T-cell (primary cell): ENCODE results near the gene BARX2. TPM values are rescaled to one million over a fixed set of nuclear protein-coding genes. Genes with fewer than 3 reads are reported as not detected.

ENCODE experiments used
- ATAC-seq, 4 experiments: fragments of 200-7000 bp in 3 of 4; fragments of 150-1000 bp in 1 of 4; cut with Tn5 transposase; replicated peaks in 1 of 4; 1 replicate in 3 of 4; 2 replicates in 1 of 4; pipeline ENCODE4 v1.10.0; 2021; ENCODE audit warnings: moderate library complexity in 3 of 4, mild to moderate bottlenecking in 2 of 4, moderate number of reproducible peaks in 1 of 4
- CTCF ChIA-PET, 2 donors: fragments of 300-600 bp; sonication (Branson Sonifier 250); formaldehyde crosslinking; loops; one replicate each; lab custom pipeline; 2022; ENCODE audit warnings: antibody characterized with exemption in 2 of 2; lab: Charles Lee
- POLR2A ChIA-PET, 2 donors: fragments of 300-600 bp; sonication (Branson Sonifier 250); formaldehyde crosslinking; loops; one replicate each; lab custom pipeline; 2022; ENCODE audit warnings: antibody characterized with exemption in 2 of 2; lab: Charles Lee
- DNase-seq, 35 experiments: peaks; one replicate each; pipeline versions ENCODE4 v3.0.0 to v3.0.0-alpha.2; 2013 to 2023
- H3K27ac ChIP-seq: one replicate; pipeline ENCODE4 v1.5.1; 2013; ENCODE audit warnings: low read length
- H3K27me3 ChIP-seq, 2 experiments: replicated peaks in 1 of 2; 1 replicate in 1 of 2; 2 replicates in 1 of 2; pipeline versions ENCODE4 v1.6.1 to v1.7.0; 2013; ENCODE audit warnings: low read length in 1 of 2, mixed read lengths in 1 of 2; ENCODE audit not compliant: control insufficient read depth in 2 of 2, insufficient read depth in 2 of 2; ENCODE audit errors: extremely low read depth in 1 of 2
- H3K36me3 ChIP-seq, 2 donors: 1 replicate in 1 of 2; 2 replicates in 1 of 2; pipeline versions ENCODE4 v1.6.1 to v1.7.0; 2013; ENCODE audit warnings: low read length in 1 of 2; ENCODE audit not compliant: control insufficient read depth in 2 of 2, insufficient read depth in 1 of 2; ENCODE audit errors: extremely low read depth in 1 of 2
- H3K4me1 ChIP-seq, 2 experiments: 1 replicate in 1 of 2; 2 replicates in 1 of 2; pipeline versions ENCODE4 v1.6.1 to v1.7.0; 2013; ENCODE audit warnings: low read length in 2 of 2, mixed read lengths in 1 of 2; ENCODE audit not compliant: insufficient read depth in 2 of 2, control insufficient read depth in 1 of 2; ENCODE audit errors: extremely low read depth in 1 of 2
- H3K4me3 ChIP-seq, 2 donors: 1 replicate in 1 of 2; 2 replicates in 1 of 2; pipeline versions ENCODE4 v1.5.1 to v1.7.0; 2013; ENCODE audit warnings: mild to moderate bottlenecking in 2 of 2, low read length in 1 of 2, moderate library complexity in 1 of 2; ENCODE audit not compliant: control insufficient read depth in 1 of 2; ENCODE audit errors: extremely low read depth in 1 of 2
- H3K9me3 ChIP-seq: 2 replicates; pipeline ENCODE4 v1.7.0; 2013
- H3K27ac Mint-ChIP-seq, 2 donors: one replicate each; pipeline ENCODE4 v1.8.0; 2020 to 2021; ENCODE audit warnings: mild to moderate bottlenecking in 2 of 2, mixed read lengths in 2 of 2
- H3K27me3 Mint-ChIP-seq, 2 donors: one replicate each; pipeline ENCODE4 v1.8.0; 2021 to 2022; ENCODE audit warnings: mixed read lengths in 2 of 2
- H3K36me3 Mint-ChIP-seq: one replicate; pipeline ENCODE4 v1.8.0; 2021; ENCODE audit warnings: mixed read lengths
- H3K4me1 Mint-ChIP-seq, 3 donors: one replicate each; pipeline ENCODE4 v1.8.0; 2020 to 2022; ENCODE audit warnings: mixed read lengths in 3 of 3, mild to moderate bottlenecking in 1 of 3
- H3K4me3 Mint-ChIP-seq, 3 donors: one replicate each; pipeline ENCODE4 v1.8.0; 2020 to 2022; ENCODE audit warnings: mild to moderate bottlenecking in 3 of 3, mixed read lengths in 3 of 3, moderate library complexity in 3 of 3
- H3K9me3 Mint-ChIP-seq, 3 donors: one replicate each; pipeline ENCODE4 v1.8.0; 2020 to 2022; ENCODE audit warnings: mixed read lengths in 3 of 3
- WGBS: methylation state at CpG from one replicate; pipeline ENCODE4 v1.1.5; 2013; ENCODE audit warnings: missing lambda C conversion rate; ENCODE audit not compliant: insufficient coverage; 5-methylcytosine and 5-hydroxymethylcytosine counted together
- total RNA-seq, 35 experiments: library from RNA in 6 of 35; stranded (reverse) in 6 of 35; fragments of 120-200 nt in 1 of 35; gene quantifications; one replicate each; pipeline versions ENCODE4 v1.2.1 to v1.2.4 and lab custom pipeline; 2013 to 2026

Gene BARX2
- total RNA-seq, 5 donors from 2014 or later (not counting 1 experiment from before 2014, with no cell fraction given): not detected

GRCh38 chr11:129386795-129387397, 11.2 kb downstream of the BARX2 start:
- Histone ChIP-seq H3K4me1 (no peaks in the 10 kb centered on the region), H3K4me3 (no peak overlapping the region), H3K9me3 (no peaks in the 10 kb centered on the region), H3K27ac (no peak overlapping the region), H3K36me3 (no peaks in the 10 kb centered on the region), H3K27me3 (peaks cover 0 to 7% of the 10 kb centered on the region in 2 experiments)
- ChIA-PET POLR2A (no interaction called here), CTCF (interaction anchor here in 1 of 2 donors (0.9 kb wide), 1 partner anchor 10 kb away, joined by 3 read pairs; no protein-coding TSS in a partner anchor)
- no peaks in the 10 kb centered on the region for H3K4me1 Mint-ChIP-seq
- DNase-seq (no peak), ATAC-seq (no peak)
- no peak overlapping the region for H3K27ac Mint-ChIP-seq
- H3K27me3 Mint-ChIP-seq: peaks cover 42 to 55% of the 10 kb centered on the region in 2 donors
- H3K36me3 Mint-ChIP-seq: no peaks in the 10 kb centered on the region
- no peaks in the 10 kb centered on the region for H3K9me3 Mint-ChIP-seq
- 59% methylated on average over 9 of the region's 11 CpGs for WGBS
- no peak overlapping the region for H3K4me3 Mint-ChIP-seq

GRCh38 chr11:129387434-129387833, 11.8 kb downstream of the BARX2 start:
- Histone ChIP-seq H3K4me1 (no peaks in the 10 kb centered on the region), H3K36me3 (no peaks in the 10 kb centered on the region), H3K9me3 (no peaks in the 10 kb centered on the region), H3K4me3 (no peak overlapping the region), H3K27me3 (peaks cover 0 to 7% of the 10 kb centered on the region in 2 experiments), H3K27ac (no peak overlapping the region)
- Mint-ChIP-seq H3K27ac (no peak overlapping the region), H3K36me3 (no peaks in the 10 kb centered on the region), H3K9me3 (no peaks in the 10 kb centered on the region), H3K4me3 (no peak overlapping the region), H3K4me1 (no peaks in the 10 kb centered on the region), H3K27me3 (peaks cover 39 to 54% of the 10 kb centered on the region in 2 donors)
- no CpG with 5 or more reads among the region's 1 CpG for WGBS
- DNase-seq (no peak), ATAC-seq (no peak)
- ChIA-PET POLR2A (no interaction called here), CTCF (no interaction called here)

- H3K36me3 Mint-ChIP-seq: no peaks in the 10 kb centered on the region
- CTCF ChIA-PET: no interaction called here
- Histone ChIP-seq H3K36me3 (no peaks in the 10 kb centered on the region), H3K27ac (no peak overlapping the region), H3K9me3 (no peaks in the 10 kb centered on the region), H3K4me1 (no peaks in the 10 kb centered on the region), H3K4me3 (no peak overlapping the region), H3K27me3 (no peaks in the 10 kb centered on the region)
- H3K27me3 Mint-ChIP-seq: peaks cover 29 to 42% of the 10 kb centered on the region in 2 donors
- no peak overlapping the region for H3K27ac Mint-ChIP-seq
- ATAC-seq: no peak
- no peak overlapping the region for H3K4me3 Mint-ChIP-seq
- H3K4me1 Mint-ChIP-seq: no peaks in the 10 kb centered on the region
- POLR2A ChIA-PET: no interaction called here
- no peaks in the 10 kb centered on the region for H3K9me3 Mint-ChIP-seq
- WGBS: no CpG with 5 or more reads among the region's 2 CpGs
- no peak for DNase-seq
Measured at GRCh38 chr11:129388824-129389223, 13.2 kb downstream of the BARX2 start.

DNA sequence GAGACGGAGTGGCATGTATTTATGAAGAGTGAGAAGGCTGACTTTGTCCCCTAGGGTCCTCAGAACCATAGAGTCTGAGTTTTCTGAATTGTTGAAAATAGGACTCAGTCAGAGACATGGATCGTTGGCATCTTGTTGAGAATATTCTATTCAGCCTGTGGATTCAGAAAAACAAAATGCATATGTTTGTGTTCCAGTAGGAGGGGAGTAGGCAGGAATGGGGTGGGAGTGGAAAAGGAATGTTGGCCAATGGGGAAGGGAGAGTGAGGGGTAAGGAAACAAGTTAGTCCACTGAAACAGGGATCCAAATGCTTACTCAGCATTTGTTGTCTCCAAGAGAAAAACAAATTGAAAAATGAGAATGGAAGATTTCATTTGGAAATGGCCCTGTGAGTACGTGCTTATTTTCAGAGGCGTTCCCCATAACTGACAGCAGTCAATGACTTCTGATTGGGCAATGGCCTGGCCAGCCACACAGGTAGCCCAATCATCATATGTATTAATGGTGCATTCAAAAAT, 14.7 kb downstream of the BARX2 start:
- Mint-ChIP-seq H3K9me3 (no peaks in the 10 kb centered on the region), H3K4me1 (no peaks in the 10 kb centered on the region), H3K4me3 (no peak overlapping the region), H3K27ac (no peak overlapping the region), H3K36me3 (no peaks in the 10 kb centered on the region), H3K27me3 (peaks cover 25 to 42% of the 10 kb centered on the region in 2 donors)
- ChIA-PET POLR2A (no interaction called here), CTCF (no interaction called here)
- no peak overlapping the region for H3K4me3 ChIP-seq
- H3K9me3 ChIP-seq: no peaks in the 10 kb centered on the region
- ATAC-seq (no peak), DNase-seq (no peak)
- no peak overlapping the region for H3K27ac ChIP-seq
- 69% methylated on average over 4 of the region's 4 CpGs for WGBS
- no peaks in the 10 kb centered on the region for H3K27me3 ChIP-seq
- no peaks in the 10 kb centered on the region for H3K4me1 ChIP-seq
- H3K36me3 ChIP-seq: no peaks in the 10 kb centered on the region

GRCh38 chr11:129391360-129391759, 15.7 kb downstream of the BARX2 start:
- H3K27ac ChIP-seq: no peak overlapping the region
- no peak overlapping the region for H3K4me3 ChIP-seq
- Mint-ChIP-seq H3K4me3 (no peak overlapping the region), H3K9me3 (no peaks in the 10 kb centered on the region), H3K36me3 (no peaks in the 10 kb centered on the region), H3K27ac (no peak overlapping the region), H3K27me3 (peaks cover 29 to 39% of the 10 kb centered on the region in 2 donors), H3K4me1 (no peaks in the 10 kb centered on the region)
- ChIA-PET CTCF (no interaction called here), POLR2A (no interaction called here)
- no peaks in the 10 kb centered on the region for H3K27me3 ChIP-seq
- ATAC-seq (no peak), DNase-seq (no peak)
- H3K4me1 ChIP-seq: no peaks in the 10 kb centered on the region
- WGBS: 71% methylated on average over 3 of the region's 5 CpGs
- no peaks in the 10 kb centered on the region for H3K36me3 ChIP-seq
- H3K9me3 ChIP-seq: no peaks in the 10 kb centered on the region

DNA sequence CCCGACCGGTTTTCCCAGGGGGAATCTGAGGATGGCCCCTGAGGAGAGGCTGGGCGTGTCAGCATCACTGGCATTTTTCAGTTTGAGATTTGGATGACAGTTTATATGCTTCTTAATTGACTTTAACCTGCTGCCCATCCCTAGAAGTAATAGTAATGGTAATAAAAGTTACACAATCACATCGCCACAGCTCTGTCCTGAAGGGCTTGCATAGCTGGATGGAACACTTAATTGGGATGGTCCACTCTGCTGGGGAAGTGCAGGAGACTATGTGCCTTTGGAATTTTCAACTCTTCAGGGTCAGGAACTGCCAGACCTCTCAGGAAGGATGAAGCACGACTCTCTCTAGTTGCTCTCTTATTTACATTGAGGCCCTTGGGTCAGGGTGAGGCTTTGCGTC, 16.2 kb downstream of the BARX2 start:
- Mint-ChIP-seq H3K4me1 (no peaks in the 10 kb centered on the region), H3K4me3 (no peak overlapping the region), H3K9me3 (no peaks in the 10 kb centered on the region), H3K36me3 (no peaks in the 10 kb centered on the region), H3K27me3 (peaks cover 30 to 36% of the 10 kb centered on the region in 2 donors), H3K27ac (no peak overlapping the region)
- Histone ChIP-seq H3K36me3 (no peaks in the 10 kb centered on the region), H3K27ac (no peak overlapping the region), H3K4me3 (no peak overlapping the region), H3K4me1 (no peaks in the 10 kb centered on the region), H3K9me3 (no peaks in the 10 kb centered on the region), H3K27me3 (no peaks in the 10 kb centered on the region)
- no peak for ATAC-seq
- no CpG with 5 or more reads among the region's 6 CpGs for WGBS
- CTCF ChIA-PET: no interaction called here
- POLR2A ChIA-PET: no interaction called here
- no peak for DNase-seq
